PC-3 (cell line): ENCODE measurements around the gene NLRX1.

Experiments
- EZH2phosphoT487 ChIP-seq: fragments of 300-600 bp; sonication (generic); IDR thresholded peaks from 2 replicates; pipeline ENCODE4 v1.6.1; 2018; ENCODE audit warnings: mild to moderate bottlenecking, antibody characterized with exemption, low read length, borderline replicate concordance
- TF ChIP-seq, protein P1 (sequence below): fragments of 300-600 bp; sonication (generic); conservative IDR thresholded peaks from 2 replicates; pipeline ENCODE4 v1.5.1; 2017; ENCODE audit warnings: antibody characterized with exemption, low read depth, mild to moderate bottlenecking, low read length

DNA sequence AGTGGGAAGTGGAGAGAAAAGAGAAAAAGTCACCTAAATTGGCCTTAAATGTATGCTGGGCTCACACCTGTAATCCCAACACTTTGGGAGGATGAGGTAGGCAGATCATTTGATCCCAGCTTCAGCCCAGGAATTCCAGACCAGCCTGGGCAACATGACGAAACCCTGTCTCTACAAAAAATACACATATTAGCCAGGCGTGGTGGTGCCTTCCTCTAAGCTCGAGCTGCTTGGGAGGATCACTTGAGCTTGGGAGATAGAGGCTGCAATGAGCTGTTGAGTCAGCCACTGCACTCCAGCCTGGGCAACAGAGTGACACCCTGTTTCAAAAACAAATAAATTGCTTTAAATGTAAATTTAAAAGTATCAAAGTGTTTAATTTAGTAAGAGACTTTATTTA lies 41.5 kb downstream of the NLRX1 start:
- TF ChIP-seq, protein P1, sequence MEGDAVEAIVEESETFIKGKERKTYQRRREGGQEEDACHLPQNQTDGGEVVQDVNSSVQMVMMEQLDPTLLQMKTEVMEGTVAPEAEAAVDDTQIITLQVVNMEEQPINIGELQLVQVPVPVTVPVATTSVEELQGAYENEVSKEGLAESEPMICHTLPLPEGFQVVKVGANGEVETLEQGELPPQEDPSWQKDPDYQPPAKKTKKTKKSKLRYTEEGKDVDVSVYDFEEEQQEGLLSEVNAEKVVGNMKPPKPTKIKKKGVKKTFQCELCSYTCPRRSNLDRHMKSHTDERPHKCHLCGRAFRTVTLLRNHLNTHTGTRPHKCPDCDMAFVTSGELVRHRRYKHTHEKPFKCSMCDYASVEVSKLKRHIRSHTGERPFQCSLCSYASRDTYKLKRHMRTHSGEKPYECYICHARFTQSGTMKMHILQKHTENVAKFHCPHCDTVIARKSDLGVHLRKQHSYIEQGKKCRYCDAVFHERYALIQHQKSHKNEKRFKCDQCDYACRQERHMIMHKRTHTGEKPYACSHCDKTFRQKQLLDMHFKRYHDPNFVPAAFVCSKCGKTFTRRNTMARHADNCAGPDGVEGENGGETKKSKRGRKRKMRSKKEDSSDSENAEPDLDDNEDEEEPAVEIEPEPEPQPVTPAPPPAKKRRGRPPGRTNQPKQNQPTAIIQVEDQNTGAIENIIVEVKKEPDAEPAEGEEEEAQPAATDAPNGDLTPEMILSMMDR, result no peak
- no peak for TF ChIP-seq EZH2phosphoT487
